Measurements from ENCODE around the gene CSNK1G2. TPM values are rescaled to one million over a fixed set of nuclear protein-coding genes. Genes with fewer than 3 reads are reported as not detected.

Gene CSNK1G2
- total RNA-seq, 1 experiment from 2014 or later, result 100.0 TPM

DNA sequence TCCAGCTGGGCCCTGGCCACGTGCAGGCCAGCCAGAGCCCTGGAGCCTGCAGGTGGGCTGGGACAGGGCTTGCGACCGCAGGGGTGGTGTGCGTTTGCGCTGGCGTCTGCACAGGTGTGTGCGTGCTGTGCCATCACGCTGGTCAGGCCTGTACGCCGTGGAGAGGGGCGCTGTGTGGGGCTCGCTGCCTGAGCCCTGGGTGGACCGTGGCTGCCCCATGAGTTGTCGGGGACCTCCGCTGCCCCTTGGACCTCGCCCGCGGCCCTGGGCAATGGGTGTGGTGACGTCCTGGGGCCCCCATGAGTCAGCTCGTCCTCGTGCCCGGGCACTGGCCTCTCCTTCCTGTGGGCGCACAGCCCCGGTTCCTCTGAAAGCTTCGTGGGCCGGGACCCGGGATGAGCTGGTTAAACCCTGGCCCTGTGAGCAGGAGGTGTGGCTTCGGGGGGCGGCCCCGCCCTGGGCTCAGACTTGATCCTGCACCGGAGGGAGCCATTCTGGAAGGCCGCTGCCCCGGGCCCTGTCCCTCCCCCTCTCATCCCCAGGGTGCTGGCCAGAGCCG lies 6.8 kb downstream of the CSNK1G2 start:
- WGBS (ENCODE audit: extremely low coverage, insufficient read length, low lambda C conversion rate), result no CpG with 5 or more reads among the region's 34 CpGs
- Histone ChIP-seq H4K8ac (replicated peaks; ENCODE audit: insufficient read length, low read depth, low read length) (no peak overlapping the region), H3K4me2 (ENCODE audit: insufficient read depth, insufficient read length, low read length) (no peak overlapping the region), H3K23ac (ENCODE audit: insufficient read length, low read depth, low read length) (no peak overlapping the region), H3K27ac (ENCODE audit: insufficient read length, low read depth, low read length) (no peak overlapping the region), H2BK15ac (ENCODE audit: low read depth, low read length) (no peak overlapping the region), H3T11ph (ENCODE audit: low read length) (no peak overlapping the region), H3K4ac (ENCODE audit: low read depth, low read length) (no peak overlapping the region), H3K9ac (ENCODE audit: extremely low read depth, insufficient read length, low read length) (no peak overlapping the region), H4K5ac (ENCODE audit: insufficient read length, low read depth, low read length) (no peak overlapping the region), H3K9me3 (ENCODE audit: control insufficient read depth, low read depth, low read length) (no peaks in the 10 kb centered on the region), H3K14ac (ENCODE audit: insufficient read depth, low read length) (peak overlapping the region; percentile 31; the same call in 1 of the 2 replicates), H4K20me1 (ENCODE audit: control insufficient read depth, insufficient read depth, insufficient read length) (no peaks in the 10 kb centered on the region), H2AFZ (ENCODE audit: low read length) (no peak overlapping the region), H3K4me1 (ENCODE audit: insufficient read depth, low read length) (no peaks in the 10 kb centered on the region; the same call in 1 of the 2 replicates), H3K79me1 (ENCODE audit: insufficient read depth, low read depth, low read length, poor library complexity, severe bottlenecking) (peaks cover 11% of the 10 kb centered on the region), H2BK12ac (ENCODE audit: insufficient read length, low read depth, low read length) (no peak overlapping the region), H2AK5ac (ENCODE audit: insufficient read length, low read length) (no peak overlapping the region), H3K23me2 (ENCODE audit: insufficient read length, low read depth, low read length, poor library complexity, severe bottlenecking) (peaks cover 5% of the 10 kb centered on the region), H2BK120ac (ENCODE audit: low read depth, low read length, poor library complexity, severe bottlenecking) (no peak overlapping the region), H3K79me2 (ENCODE audit: insufficient read depth, low read length) (peaks cover 57% of the 10 kb centered on the region), H3K18ac (ENCODE audit: insufficient read length, low read depth, low read length) (no peak overlapping the region), H2BK20ac (ENCODE audit: low read depth, low read length, poor library complexity, severe bottlenecking) (no peak overlapping the region), H2BK5ac (ENCODE audit: insufficient read length, low read length) (no peak overlapping the region), H3K56ac (ENCODE audit: insufficient read length, low read depth, low read length) (no peak overlapping the region), H4K91ac (ENCODE audit: insufficient read length, low read depth, low read length) (no peak overlapping the region), H3K27me3 (ENCODE audit: insufficient read depth, low read length) (no peaks in the 10 kb centered on the region)
- Mint-ChIP-seq H3K9me3 (no peaks in the 10 kb centered on the region), H3K4me3 (no peak overlapping the region), H3K4me1 (peaks cover 15 to 23% of the 10 kb centered on the region in 2 experiments), H3K27ac (no peak overlapping the region), H3K36me3 (ENCODE audit: insufficient read depth in 1 of 3, low read depth in 3 of 3) (peaks cover 16 to 27% (median 20%) of the 10 kb centered on the region in 3 experiments; a peak in 6 of 7 replicates), H3K27me3 (ENCODE audit: low read depth) (no peaks in the 10 kb centered on the region)
- TF ChIP-seq, protein P1, sequence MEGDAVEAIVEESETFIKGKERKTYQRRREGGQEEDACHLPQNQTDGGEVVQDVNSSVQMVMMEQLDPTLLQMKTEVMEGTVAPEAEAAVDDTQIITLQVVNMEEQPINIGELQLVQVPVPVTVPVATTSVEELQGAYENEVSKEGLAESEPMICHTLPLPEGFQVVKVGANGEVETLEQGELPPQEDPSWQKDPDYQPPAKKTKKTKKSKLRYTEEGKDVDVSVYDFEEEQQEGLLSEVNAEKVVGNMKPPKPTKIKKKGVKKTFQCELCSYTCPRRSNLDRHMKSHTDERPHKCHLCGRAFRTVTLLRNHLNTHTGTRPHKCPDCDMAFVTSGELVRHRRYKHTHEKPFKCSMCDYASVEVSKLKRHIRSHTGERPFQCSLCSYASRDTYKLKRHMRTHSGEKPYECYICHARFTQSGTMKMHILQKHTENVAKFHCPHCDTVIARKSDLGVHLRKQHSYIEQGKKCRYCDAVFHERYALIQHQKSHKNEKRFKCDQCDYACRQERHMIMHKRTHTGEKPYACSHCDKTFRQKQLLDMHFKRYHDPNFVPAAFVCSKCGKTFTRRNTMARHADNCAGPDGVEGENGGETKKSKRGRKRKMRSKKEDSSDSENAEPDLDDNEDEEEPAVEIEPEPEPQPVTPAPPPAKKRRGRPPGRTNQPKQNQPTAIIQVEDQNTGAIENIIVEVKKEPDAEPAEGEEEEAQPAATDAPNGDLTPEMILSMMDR (conservative IDR thresholded peaks at IDR 0.05), result no peak
- DNase-seq, result peak; percentile 67
